HG03457 (cell line): ENCODE measurements around the gene PTPRT.

Source experiments
- ATAC-seq: cut with Tn5 transposase; IDR thresholded peaks from one replicate; pipeline ENCODE4 v1.9.1; 2021; ENCODE audit warnings: moderate number of reproducible peaks; ENCODE audit not compliant: unreplicated experiment

The PTPRT gene

DNA sequence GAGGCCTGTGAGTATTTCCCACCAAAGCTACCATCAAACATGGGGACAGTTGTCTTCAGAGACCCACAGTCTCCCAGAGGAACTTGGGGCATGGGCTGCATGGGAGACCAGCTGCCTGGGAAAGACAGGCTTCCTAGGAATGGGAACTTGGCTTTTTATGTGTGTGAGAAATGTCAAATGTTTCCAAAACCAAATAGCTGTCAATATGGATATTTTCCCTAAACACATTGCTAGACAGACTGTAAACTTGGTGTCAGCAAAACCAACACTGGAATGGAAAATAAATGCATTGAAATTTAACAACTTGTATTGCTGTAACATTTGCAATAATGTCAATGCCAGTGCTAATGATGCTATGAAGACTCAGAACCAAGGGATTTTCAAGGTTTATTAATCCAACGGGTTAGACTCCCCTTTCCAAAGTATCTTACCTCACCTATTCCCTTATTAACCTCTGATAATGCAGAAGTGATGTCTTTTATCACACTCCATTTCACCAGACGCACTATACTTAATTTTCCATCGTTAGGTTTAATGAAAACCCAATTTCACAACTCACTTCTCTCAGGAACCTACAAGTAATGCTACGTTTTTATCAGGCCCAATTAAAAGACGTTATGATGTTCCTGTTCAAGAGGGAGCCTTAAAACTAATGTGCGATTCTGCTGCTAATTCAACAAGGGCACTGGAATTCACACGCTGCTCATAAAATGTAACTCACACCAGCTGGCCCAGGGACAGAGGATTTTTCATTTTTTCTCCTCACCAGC is 1025.4 kb downstream of the PTPRT start:
- no peak for ATAC-seq

GRCh38 chr20:42161228-42161829 is 1028.4 kb downstream of the PTPRT start:
- no peak for ATAC-seq

GRCh38 chr20:42159808-42160207 is 1029.9 kb downstream of the PTPRT start:
- ATAC-seq: no peak

DNA sequence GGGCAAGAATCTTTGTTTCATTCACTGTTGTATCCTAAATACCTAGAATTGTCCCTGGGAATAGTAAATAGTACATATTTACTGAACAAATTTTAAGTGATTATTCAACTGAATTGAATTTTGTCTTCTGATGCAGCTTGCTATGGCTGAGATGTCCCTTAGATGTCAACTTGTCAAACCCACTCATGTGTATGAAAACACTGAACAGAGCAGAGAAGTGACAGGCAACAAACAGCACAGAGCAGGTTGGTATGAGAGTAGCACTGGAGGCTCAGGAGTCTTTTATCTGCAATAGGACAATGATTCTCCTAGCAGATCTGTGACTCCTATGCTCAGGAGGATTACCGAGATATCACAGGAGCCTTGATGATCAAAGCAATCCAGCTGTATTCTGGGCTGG is 1031.4 kb downstream of the PTPRT start:
- no peak for ATAC-seq

GRCh38 chr20:42155586-42155985 is 1034.1 kb downstream of the PTPRT start:
- no peak for ATAC-seq

DNA sequence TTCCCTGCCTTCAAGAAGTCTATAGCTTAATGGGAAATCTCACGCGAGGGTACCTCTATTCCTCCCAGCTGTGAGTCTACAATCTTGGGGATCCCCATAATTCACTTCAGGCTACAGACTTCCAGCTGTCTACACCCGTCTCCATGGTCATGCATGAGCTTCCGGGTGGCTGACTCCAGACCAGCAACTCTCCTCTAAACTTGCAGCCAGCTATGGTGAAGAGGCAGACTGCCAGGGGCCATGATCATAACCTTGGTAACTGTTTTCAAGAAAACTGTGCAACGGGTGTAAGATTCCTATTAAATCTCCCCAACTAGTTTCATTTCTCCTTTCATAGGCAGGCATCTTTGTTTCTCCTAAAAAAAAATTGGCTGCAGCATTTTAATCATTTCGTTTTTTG is 1037.1 kb downstream of the PTPRT start:
- no peak for ATAC-seq

DNA sequence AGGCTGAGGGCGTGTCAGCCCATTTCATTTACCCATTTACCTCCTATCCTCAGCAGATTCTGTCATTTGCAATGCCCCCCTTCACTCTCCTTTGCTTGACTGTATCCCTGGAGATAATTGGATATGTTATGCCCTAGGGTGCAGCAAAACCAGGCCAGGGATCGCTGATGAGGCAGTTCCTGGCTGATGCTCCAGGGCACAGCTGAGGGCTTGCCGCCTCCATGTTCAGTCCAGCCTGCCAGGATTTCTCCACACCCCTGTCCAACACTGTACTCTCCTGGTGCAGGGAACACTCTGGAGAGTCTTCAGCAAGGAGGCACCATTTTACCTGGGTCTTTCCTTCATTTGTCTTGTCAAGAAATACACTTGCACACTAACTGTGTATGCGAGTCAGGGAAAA is 1039.5 kb downstream of the PTPRT start:
- no peak for ATAC-seq

- ATAC-seq: no peak
These were observed 1051.0 kb downstream of the PTPRT start for GRCh38 chr20:42138729-42139128.

DNA sequence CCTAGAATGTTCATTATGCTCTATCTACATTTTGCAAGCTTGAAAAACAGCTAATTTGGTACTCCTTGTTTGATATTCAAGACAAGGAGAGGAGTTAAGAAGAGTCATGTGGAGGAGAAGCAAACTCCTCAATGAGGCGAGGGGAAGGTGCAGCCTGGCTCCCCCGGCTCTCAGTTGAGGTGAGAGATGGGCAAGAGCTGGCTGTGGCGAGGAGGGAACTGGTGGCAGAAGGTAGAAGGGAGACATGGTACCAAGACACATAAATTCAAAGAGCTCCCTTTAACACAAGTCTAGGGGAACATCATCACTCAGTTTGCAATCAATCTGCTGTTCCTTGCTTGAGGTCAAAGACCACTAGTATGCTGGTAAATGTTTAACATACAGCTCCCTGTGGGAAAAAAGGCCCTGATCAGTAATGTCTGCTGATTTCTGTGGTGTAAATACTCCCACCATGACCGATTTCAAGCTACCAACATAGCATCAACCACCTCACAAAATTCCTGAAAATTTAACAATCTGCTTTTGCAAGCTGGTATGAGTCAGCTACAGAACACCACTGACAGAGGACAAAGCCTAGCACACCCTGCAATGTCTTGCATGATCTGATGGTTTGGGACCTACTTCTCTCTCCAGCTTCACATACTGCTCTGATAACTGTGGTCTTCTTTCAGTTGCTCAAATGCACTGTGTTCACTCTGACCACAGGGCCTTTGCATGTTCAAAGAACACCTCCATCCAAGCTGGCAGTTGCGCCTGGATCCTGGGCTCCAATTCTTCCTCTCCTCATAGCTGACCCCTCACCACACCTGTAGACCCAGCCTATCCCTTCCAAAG is 1055.2 kb downstream of the PTPRT start:
- no peak for ATAC-seq

- ATAC-seq: no peak
These were observed 1058.7 kb downstream of the PTPRT start for GRCh38 chr20:42130810-42131596.

- ATAC-seq: no peak
These were observed 1064.3 kb downstream of the PTPRT start for GRCh38 chr20:42125426-42125825.

- ATAC-seq: no peak
These were observed 1065.7 kb downstream of the PTPRT start for GRCh38 chr20:42123981-42124473.

DNA sequence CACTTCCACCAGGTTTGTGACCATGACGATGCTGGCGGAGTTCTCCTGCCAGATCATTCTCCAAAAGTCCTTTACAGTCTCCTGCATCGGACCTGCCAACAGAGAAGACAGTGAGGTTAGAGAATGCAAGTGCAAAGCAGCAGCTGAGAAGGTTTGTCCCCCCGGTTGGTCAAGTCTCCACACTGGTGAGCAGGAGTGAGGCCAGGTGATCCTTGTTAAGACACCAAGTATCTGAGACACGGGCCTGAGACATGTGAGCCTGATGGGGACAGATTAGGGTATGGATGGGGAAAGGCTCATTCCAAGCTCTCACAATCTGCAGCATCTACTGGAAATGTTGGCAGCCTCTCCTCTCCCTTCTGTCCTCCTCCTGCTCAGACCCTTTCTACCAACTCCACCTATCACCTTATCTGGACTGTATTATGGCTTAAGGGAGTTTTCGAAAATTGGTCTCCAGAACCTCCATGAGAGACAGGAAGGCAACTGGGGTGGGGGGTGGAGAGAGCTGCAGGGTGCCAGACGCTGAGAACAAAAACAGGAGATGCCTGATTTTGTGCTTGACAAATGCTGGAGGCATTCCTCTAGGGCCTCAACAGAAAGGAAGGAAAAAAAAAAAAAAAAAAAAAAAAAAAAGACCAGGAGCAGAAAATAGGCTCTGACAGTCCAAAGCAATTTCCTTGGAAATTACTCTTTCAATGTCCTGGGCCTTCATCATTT is 1071.1 kb downstream of the PTPRT start:
- ATAC-seq: no peak

- no peak for ATAC-seq
These were observed 1071.7 kb downstream of the PTPRT start for GRCh38 chr20:42118001-42118400.

- no peak for ATAC-seq
These were observed 1076.5 kb downstream of the PTPRT start for GRCh38 chr20:42113236-42113635.

DNA sequence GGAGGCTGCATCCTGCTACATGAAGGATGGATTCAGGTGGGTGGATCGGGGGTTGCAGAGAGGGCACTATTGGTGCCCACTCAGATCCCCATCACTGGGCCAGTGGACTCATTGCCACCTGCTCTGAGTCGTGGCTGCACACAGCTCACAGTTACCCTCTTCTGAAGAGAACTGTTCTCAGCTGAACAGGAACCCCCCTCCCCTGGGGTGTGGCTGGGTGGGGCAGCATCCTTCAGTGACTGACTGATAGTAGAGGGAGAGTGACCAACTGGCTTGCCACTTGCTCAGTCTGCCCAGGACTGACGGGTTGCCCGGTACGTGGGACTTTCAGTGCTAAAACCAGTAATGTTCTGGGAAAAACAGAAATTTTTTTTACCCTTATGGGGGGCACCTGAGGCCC is 1077.5 kb downstream of the PTPRT start:
- ATAC-seq: no peak

- ATAC-seq: no peak
These were observed 1078.4 kb downstream of the PTPRT start for GRCh38 chr20:42111349-42111748.

GRCh38 chr20:42110301-42110700 is 1079.4 kb downstream of the PTPRT start:
- no peak for ATAC-seq

DNA sequence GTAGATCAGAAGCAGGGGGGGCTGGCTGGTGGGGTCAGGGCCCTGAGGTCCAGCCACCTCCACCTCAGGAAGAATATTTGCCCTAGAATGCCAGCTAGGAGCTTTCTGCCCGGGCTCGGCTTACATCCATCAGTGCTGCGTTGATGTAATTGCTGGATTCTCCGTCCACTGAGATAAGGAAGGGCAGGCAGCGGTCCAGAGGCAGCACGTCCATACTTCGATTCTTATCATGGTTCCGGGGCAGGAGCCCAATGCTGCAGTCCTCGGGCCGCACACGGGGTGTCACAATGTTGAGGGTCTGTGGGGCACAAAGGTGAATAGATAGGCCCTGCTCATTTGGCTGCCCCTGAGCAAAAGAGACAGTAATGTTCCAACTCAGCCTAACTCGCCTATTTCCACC is 1087.7 kb downstream of the PTPRT start:
- ATAC-seq: no peak

- no peak for ATAC-seq
These were observed 1089.5 kb downstream of the PTPRT start for GRCh38 chr20:42100137-42100704.
